GM19395 (cell line): Measurements from ENCODE around the gene SMAP2.

Source experiments
- ATAC-seq: cut with Tn5 transposase; IDR thresholded peaks from one replicate; pipeline ENCODE4 v1.9.1; 2021; ENCODE audit warnings: mild to moderate bottlenecking, moderate library complexity; ENCODE audit not compliant: unreplicated experiment

Gene SMAP2

DNA sequence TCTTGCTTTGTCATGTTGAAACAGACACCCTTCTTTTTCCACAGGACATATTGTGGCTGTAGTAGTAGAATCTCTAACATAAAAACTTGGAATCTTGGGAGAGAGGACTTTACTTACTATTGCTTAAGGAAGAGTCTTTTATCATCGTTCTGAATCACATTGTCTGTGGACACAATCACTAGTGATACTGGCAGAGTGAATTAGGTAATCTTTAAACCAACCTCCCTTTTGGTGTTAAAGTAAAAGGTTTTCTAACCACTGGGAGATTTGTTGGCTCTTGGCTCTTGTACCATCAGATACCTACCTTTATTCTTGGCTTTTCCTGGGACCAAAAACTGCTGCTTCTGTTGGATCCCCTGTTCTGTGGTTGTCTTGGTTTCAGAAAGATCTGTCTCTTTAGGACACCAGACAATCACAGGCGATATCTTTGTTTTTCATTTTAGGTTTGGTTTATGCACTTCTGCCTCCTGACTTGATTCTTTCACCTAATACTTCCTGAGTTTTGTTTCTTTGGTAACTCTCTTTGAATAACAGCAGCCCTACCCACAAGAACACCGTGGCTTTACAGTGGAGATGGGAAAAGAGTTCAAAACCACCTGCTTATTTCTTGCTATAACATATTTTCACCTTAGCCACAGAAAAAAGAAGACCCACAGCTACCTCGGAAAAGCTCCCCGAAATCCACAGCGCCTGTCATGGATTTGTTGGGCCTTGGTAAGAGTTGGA lies 40.2 kb downstream of the SMAP2 start:
- ATAC-seq: no peak

DNA sequence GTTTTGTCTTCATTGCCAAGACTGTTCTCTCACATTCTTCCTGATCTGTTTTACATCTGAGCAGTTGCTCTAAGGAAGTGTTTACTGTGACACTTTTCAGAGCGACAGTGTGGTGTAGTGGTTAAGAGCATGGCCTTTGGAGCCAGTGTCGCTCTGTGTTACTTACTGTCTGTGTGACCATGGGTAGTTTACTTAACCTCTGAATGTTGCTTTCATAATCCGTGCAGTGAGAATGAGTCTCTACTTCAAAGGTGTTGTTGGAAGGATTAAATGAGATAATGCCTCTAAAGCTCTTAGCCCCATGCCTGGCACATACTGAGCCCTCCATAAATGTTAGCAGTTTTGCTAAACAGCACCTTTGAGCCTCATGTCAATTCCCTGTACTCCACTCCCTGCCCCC lies 40.8 kb downstream of the SMAP2 start:
- no peak for ATAC-seq

DNA sequence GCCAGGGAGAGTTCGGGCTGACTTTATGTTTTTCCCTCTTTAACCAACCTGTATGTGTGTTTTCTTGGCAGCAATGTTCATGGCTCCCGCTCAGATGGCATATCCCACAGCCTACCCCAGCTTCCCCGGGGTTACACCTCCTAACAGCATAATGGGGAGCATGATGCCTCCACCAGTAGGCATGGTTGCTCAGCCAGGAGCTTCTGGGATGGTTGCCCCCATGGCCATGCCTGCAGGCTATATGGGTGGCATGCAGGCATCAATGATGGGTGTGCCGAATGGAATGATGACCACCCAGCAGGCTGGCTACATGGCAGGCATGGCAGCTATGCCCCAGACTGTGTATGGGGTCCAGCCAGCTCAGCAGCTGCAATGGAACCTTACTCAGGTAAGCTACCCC lies 43.2 kb downstream of the SMAP2 start:
- no peak for ATAC-seq

DNA sequence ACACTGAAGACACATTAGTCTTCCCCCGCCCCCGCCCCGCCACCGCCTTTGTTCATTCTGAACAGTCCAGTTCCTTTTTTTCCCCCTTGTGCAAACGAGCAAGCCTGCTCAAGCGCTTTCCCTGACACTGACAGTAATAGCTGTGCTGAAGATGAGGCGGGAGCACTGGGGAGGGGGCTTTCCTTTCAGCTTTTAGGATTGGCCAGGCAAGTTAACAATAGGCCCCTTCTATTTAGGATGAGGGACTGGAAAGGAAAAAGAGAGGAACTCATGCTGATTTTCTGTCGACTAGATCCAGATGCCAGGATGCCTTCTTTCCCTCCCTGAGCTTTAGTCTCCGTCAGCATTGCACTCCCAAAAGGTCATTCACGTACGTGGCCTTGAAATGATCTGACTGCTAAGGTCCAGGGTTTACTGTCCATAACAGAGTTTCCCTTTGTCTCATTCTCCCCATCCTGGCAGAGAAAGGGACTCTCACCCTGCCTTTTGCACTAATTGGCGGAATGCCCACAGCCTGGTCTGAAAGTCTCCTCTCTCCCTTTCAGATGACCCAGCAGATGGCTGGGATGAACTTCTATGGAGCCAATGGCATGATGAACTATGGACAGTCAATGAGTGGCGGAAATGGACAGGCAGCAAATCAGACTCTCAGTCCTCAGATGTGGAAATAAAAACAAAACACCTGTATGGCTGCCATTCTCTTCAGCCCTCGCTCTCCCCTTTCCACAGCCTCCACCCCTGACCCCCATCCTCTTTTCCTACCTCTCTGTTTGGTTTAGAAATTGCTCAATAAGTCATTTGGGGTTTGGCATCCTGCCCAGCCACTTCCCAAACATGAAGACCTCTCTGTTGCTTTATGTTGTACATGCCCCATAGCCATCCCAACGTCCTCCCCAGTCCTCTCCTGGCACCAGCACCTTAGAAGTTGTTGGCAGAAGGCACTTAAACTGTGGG lies 48.2 kb downstream of the SMAP2 start:
- no peak for ATAC-seq

DNA sequence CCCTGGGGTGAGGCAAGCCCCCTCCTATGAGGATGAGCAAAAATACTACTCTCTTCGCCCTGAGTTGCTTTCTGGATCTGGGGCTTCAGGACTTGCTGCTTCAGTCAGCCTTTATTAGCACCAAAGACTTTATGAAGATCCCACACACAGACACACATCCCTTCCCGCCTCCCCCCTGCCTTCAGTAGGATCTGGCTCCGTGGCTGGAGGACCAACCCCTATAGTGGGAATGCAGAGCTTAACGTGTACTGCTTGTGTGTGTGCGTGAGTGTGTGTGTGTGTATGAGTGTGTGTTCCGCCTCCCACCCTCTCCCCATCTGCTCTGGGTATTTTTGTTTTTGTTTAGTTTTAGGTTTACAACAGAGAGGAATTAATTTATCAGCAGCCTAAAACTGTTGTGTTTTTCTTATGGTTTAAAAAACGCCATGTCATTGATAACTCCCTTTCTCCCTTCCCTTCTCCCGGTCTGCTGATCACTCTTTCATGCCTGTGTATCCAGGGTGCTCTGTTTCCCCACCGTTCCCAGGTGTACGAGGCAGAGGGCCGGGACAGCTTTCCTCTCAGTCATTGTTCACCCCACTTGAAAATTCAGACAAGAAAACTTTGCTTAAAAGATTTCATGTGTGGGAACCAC lies 49.2 kb downstream of the SMAP2 start:
- no peak for ATAC-seq

DNA sequence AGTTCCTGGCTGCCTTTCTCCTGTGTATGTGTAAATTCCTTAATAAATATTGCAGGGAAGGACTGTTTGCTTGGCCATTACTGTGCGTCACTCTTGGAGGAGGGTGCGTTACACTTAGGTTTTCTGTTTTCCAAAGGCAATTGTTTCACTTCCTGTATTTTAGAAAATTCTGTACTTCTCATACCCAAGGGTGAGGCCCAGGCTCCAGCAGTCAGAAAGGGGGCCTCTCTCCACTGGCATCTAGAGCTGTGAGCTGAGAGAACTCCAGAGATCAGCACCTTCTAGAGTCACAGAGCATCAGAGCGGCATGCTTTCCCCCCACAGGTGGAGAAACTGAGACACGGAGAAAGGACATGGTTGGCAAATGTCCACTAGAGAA lies 49.7 kb downstream of the SMAP2 start:
- no peak for ATAC-seq

DNA sequence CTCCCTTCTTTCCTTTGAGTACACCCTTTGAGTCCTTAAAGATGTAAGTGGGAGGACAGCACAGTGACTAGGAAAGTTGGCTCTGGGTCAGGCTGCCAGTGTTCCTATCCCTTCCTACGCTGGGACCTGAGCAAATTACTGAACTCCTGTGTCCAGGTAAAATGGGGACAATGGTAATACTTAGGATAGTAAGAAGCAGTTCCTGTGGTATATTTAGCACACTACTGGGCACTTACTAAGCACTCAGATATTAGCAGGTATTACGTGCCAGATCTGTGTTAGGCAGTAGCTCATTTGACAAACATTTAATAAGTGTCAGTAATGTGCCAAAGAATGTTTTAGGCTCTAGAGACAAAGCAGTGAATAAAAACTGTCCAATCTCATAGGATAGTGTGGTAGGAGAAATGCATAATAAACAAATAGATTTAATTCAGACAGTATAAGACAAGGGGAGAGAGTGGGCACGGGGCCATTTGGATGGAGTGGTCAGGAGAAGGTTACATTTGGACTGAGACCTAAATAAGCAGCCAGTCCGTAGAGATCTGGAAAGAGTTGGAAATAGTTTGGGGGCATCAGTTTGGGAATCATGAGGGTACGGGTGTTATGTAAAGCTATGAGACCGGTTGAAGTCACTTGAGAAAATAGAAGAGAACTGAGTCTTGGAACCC lies 50.6 kb downstream of the SMAP2 start:
- ATAC-seq: no peak

DNA sequence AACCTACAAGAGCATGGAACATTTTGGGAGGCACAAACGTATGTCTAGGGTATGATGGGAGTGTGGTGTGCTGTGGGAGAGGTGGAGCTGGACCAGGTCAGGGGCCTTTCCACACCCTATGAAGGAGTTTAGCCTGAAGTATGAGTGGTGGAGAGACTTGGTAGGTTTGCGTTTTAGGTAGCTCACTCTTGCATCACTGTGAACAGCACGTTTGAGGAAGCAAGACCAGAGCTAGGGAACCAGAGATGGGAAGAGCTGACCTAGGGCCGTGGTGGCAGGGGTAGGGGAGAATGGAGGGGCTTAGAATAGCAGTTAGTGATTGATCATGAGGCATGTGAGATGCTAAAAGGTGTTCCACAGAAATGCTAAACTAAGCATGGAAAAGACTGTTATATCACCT lies 51.7 kb downstream of the SMAP2 start:
- no peak for ATAC-seq

DNA sequence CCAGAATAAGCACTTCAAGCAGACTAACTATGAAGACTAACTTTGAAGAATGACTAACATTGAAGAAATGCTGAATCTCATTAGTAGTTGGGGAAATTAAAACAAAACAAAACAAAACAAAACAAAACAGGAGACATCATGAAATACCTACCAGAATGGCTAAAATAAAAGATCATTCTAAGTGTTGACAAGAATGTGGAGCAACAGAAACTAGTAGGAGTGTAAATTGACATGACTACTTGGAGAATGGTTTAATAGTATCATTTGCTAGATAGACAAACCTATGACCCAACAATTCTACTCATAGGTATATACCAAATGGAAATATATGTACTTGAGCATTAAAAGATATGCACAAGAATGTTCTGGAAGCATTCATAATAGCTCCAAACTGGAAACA lies 57.9 kb downstream of the SMAP2 start:
- ATAC-seq: no peak

DNA sequence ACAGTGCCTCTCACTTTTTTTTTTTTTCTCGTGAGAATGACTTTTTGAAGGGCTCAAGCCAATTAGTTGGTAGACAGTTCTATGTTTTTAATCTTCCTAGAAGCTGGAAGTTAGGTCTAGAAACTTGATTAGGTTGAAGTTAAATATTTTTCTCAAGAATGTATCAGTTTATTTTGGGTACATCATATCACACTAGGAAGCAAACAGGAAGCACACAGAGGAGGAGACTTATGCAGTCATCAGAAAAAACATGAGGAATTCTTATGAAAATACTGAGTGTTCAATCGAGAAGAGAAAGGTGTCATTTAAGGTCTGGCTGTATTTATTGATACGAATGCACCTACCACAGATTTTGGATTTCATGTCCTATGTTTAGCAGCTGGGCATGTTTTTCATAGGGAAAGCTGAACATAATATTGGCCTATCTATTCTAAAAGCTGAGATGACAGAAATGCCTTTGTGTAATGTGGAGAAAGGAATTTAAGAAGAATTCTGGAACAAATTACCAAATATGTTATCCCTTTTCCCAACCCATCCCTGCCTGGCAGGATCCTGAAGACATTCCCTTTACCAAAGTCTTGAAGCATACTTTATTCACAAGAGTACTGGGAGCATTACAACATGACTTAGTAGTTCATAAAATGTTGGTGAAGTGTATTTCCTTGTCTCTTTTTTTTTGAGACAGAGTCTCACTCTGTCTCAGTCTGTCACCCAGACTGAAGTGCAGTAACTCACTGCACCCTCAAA lies 59.3 kb downstream of the SMAP2 start:
- no peak for ATAC-seq

DNA sequence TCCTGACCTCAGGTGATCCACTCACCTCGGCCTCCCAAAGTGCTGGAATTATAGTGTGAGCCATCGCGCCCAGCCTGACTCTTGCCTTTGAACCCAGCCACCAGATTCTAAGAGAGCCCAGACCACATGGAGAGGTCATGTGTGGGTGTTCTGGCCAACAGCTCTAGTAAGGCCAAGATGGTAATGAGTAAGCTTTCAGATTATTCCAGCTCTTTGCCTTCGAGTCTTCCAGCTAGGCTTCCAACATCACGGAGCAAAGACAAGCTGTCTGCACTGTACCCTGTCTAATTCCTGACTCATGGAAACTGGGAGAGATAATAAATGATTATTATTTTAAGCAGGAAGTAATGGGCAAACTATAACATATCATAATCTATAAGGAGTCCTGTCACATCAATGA lies 61.9 kb downstream of the SMAP2 start:
- no peak for ATAC-seq

DNA sequence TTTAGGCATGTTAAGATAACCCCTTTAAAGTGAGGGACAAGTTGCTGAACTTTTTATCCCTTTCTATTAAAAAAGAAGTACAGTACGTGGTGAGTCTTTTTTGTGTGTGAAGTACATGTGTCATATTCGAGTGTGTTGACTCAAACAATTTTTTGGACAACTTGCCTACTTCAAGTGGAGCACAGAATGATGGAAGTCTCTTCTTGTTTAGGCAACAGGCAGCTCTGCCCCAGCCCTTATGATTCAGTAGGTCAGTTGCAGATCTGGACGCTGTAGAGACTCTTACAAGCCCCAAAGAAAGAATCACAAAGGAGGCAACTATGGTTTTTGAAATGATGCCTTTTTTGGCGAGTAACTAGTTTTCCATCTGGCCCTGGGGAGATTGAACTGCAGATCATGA lies 62.3 kb downstream of the SMAP2 start:
- no peak for ATAC-seq

DNA sequence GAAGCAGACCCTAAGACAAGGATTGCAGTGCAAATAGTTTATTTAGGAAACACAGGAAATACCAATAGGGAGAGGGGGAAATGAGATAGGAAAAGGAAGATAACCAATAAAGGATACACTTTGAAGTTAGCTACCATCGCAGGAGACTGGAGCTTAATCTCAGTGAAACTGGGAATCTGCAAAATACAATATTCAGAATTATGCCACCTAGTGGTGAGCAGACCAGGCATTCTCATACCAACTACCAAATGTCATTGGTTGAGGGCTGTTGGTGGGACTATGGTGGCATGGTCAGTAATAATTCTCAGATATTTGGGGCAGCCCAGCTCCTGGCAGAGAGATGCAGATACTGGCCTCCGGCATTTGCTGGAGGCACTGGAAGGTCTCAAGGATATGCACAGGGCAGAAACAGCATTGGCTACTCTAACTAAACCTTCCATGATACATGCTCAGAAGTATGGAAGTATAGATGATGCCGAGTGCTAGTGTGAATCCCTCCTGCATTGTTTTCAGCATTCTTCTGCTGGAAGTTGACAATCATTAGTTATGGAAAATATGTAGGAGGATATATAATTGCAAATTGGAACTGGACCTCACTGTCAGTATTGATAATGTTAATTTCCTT lies 65.0 kb downstream of the SMAP2 start:
- no peak for ATAC-seq

DNA sequence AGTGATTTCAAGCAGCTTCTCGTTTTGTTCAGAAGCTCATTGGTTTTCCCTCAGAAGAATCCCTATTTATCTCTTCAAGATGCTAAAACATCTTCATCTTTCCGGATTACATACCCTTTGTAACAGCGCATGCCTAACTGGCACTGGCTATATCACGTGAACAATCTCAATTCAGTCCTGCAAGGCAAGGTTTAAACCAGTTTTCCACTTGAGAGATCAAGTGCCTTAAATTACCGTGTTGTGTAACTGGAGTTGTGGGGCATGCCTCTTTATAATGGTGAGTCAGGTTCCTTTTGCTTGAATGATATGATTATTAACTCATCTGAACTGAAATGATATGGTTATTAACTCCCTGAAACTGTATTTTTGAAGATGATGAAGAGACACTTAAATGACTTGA lies 65.7 kb downstream of the SMAP2 start:
- ATAC-seq: no peak

DNA sequence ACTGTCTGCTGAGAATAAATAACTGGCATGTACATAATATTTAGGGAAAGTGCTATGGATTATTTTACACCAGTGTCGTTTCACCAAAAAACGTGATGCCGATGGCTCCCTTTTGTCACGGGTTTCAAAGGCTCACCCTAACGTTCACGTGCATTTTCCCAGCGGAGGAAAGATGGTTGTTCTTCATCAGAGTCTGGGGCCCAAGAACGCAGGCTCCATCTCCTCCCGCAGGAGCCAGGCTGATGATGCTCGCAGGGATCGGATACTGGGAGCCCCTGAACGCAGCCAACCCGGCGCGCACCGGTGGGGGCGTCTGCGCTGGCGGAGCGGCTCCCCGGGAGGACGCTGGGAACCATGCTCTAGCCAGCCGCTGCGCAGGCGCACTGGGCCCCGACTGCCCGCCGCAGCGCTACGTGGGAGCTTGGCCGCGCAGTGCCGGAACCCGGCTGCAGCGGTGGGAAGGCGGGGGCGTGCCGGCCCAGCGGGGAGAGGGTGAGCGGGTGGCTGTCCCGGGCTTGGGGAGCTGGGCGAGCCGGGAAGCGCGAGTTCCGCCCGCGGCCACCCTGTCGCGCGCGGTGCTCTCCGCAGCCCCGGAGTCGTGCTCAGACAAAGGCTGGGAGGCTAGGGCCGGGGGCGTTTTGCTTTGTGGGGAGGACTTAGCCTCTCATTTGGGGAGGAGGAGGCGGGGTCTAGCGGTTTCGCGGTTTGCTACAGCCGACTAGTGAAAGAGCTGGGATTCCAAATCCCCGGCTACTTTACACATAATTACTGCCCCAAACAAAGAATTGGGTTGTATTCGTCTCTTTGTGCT lies 76.4 kb downstream of the SMAP2 start, which contains the start of gene ZFP69B:
Gene ZFP69B, plus strand, starts transcription at position 793 of the 811 bp plus-strand sequence. CDS start 486 bp downstream, outside the sequence.
- peak; percentile 84 for ATAC-seq

DNA sequence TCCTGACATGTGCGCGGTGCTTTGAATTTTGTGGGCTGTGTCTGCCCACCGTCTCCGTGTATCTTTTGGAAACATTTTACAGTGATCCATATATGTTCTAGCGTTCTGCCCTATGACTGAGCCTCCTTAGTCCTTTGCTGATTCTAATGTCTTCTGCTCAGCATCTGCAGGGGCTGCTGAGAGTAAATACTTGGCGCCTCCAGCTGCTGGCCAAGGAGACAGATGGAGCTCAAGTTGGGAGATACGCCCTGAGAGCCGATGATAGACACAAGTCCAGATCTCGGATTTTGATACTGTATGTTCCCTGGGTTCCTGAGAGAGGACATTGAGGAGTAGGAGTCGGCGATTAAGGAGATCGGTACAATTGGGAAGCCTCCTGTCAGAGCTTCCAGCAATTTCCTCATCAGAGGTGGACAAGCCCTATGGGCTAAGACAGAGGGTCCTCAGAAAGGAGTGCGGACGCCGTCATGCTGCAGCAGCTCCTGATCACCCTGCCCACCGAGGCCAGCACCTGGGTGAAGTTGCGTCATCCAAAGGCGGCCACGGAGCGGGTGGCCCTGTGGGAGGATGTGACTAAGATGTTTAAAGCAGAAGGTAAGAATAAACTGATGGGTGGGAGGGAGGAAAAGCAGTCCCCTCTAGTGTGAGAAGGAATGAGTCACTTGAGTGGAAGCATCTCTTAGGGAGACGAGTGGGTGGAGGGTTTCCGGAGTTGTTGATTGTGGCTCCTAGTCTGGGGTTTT lies 77.1 kb downstream of the SMAP2 start:
- peak; percentile 37 for ATAC-seq

DNA sequence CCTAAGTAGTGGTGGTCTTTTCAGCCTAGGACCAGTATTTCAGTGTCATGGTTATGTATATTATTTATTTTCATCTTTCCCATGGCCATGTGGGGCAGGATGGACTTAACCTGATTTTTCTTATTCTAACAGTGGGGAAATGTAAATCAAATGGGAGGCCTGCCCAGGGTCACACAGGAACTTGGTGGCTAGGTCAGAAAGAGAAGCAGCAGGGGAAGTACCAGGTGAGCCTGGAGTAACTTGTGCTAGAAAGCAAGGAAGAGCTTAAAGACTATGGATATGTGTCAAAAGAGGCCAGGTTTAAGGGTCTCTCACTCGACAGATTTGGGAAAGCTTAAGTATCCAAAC lies 77.7 kb downstream of the SMAP2 start:
- no peak for ATAC-seq

DNA sequence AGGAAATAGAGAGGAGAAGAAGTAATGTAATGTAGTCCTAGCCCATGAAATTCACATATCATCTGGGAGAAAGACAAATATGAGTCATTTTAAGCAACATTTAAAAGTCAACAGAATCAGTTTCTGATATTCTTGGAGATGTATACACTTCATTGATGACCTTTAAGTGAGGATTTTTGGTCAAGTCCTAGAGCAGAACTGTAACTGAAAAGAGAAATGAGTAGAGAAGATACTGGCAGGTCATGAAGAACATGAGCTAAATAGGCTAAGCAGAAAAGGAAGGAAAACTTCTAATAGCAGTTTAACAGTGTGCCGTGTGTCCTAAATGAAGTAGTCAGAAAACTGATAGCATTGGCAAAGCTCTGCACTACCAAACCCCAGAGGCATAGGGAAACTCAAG lies 81.3 kb downstream of the SMAP2 start:
- no peak for ATAC-seq
